Fibroblast of skin of back (primary cell): ENCODE results near the gene HTR2B. TPM values are rescaled to one million over a fixed set of nuclear protein-coding genes. Genes with fewer than 3 reads are reported as not detected.
"Not testable (repeated sequence)": the region's sequence is repeated elsewhere in the genome, so short reads cannot be mapped to it uniquely, and the experiment has no call there.

Source experiments
- DNase-seq: peaks from one replicate; pipeline ENCODE4 v3.0.0-alpha.2; 2013
- polyA plus RNA-seq, 2 experiments: library from polyadenylated mRNA; unstranded; fragments of 120-200 nt; gene quantifications; one replicate each; pipeline ENCODE4 v1.2.1, GENCODE V29; 2013; ENCODE audit not compliant: insufficient read length in 2 of 2

The HTR2B gene
- not detected for polyA plus RNA-seq (2013, experiment 1 of 2; ENCODE audit: insufficient read length)
- 0.07 TPM for polyA plus RNA-seq (2013, experiment 2 of 2; ENCODE audit: insufficient read length)

GRCh38 chr2:231124838-231125568 is at the start of gene HTR2B:
TSS of gene HTR2B (minus strand) at chr2:231125042. CDS start at chr2:231123764, 1,278 bp downstream.
- no peak for DNase-seq

GRCh38 chr2:231174211-231174651 is 49.4 kb upstream of the HTR2B start:
- no peak for DNase-seq

GRCh38 chr2:231172025-231172424 is 47.2 kb upstream of the HTR2B start:
- DNase-seq = no peak

GRCh38 chr2:231170055-231170454 is 45.2 kb upstream of the HTR2B start:
- DNase-seq = peak; percentile 63

GRCh38 chr2:231169488-231169887 is 44.6 kb upstream of the HTR2B start:
- no peak for DNase-seq

- no peak for DNase-seq
Observed at GRCh38 chr2:231168460-231169139, 43.8 kb upstream of the HTR2B start.

- no peak for DNase-seq
Observed at GRCh38 chr2:231167745-231168459, 43.1 kb upstream of the HTR2B start.

- no peak for DNase-seq
Observed at GRCh38 chr2:231163414-231164095, 38.7 kb upstream of the HTR2B start.

- DNase-seq = no peak
Observed at GRCh38 chr2:231163011-231163410, 38.2 kb upstream of the HTR2B start.

GRCh38 chr2:231161877-231162329 is 37.1 kb upstream of the HTR2B start:
- DNase-seq = peak; percentile 96

GRCh38 chr2:231161252-231161839 is 36.5 kb upstream of the HTR2B start:
- no peak for DNase-seq

- no peak for DNase-seq
Observed at GRCh38 chr2:231160701-231161100, 35.9 kb upstream of the HTR2B start.

GRCh38 chr2:231159306-231159705 is 34.5 kb upstream of the HTR2B start:
- DNase-seq = no peak

GRCh38 chr2:231152800-231153557 is 28.1 kb upstream of the HTR2B start:
- peak; percentile 54 for DNase-seq

- peak; percentile 47 for DNase-seq
Observed at GRCh38 chr2:231146665-231147064, 21.8 kb upstream of the HTR2B start.

GRCh38 chr2:231144896-231145295 is 20.1 kb upstream of the HTR2B start:
- DNase-seq = no peak

GRCh38 chr2:231140808-231141207 is 16.0 kb upstream of the HTR2B start:
- DNase-seq = not testable (repeated sequence)

- no peak for DNase-seq
Observed at GRCh38 chr2:231139796-231140195, 15.0 kb upstream of the HTR2B start.

GRCh38 chr2:231138699-231139098 is 13.9 kb upstream of the HTR2B start:
- no peak for DNase-seq

GRCh38 chr2:231134910-231135655 is 10.2 kb upstream of the HTR2B start:
- DNase-seq = no peak
